HFFc6 (cell line): ENCODE data around the gene TSPAN18. TPM values are rescaled to one million over a fixed set of nuclear protein-coding genes. Genes with fewer than 3 reads are reported as not detected.

Experiments used
- DNase-seq: peaks from one replicate; pipeline ENCODE4 v3.0.0-alpha.2; 2018
- H3K27ac Mint-ChIP-seq: 2 replicates; pipeline ENCODE4 v1.8.0; 2020; ENCODE audit warnings: mild to moderate bottlenecking, mixed read lengths
- H3K27me3 Mint-ChIP-seq: 2 replicates; pipeline ENCODE4 v1.8.0; 2021; ENCODE audit warnings: mild to moderate bottlenecking, moderate library complexity, mixed read lengths; ENCODE audit not compliant: insufficient read depth
- H3K36me3 Mint-ChIP-seq: 2 replicates; pipeline ENCODE4 v1.8.0; 2021; ENCODE audit warnings: low read depth, mixed read lengths
- H3K4me1 Mint-ChIP-seq: 2 replicates; pipeline ENCODE4 v1.8.0; 2020; ENCODE audit warnings: low read depth, mixed read lengths
- H3K4me3 Mint-ChIP-seq: 2 replicates; pipeline ENCODE4 v1.8.0; 2020; ENCODE audit warnings: mild to moderate bottlenecking, moderate library complexity, mixed read lengths
- H3K9me3 Mint-ChIP-seq: 2 replicates; pipeline ENCODE4 v1.8.0; 2020; ENCODE audit warnings: mild to moderate bottlenecking, mixed read lengths
- total RNA-seq, 6 experiments: library from RNA; stranded (reverse); fragmentation: NEBNext Ultra II Directional; extraction: Animal tissue kit (Norgen Biotek cat#: 25700); gene quantifications; 2 replicates in 1 of 6; 3 replicates in 5 of 6; pipeline ENCODE4 v1.2.3, GENCODE V29; 2021
- TF ChIP-seq, protein P1 (sequence below): fragments of 200-600 bp; sonication (generic); IDR thresholded peaks from 2 replicates; pipeline ENCODE4 v1.5.0; 2021; ENCODE audit warnings: antibody characterized with exemption, mild to moderate bottlenecking

The TSPAN18 gene
- total RNA-seq, 6 experiments from 2014 or later: 0.09 TPM; not detected in 5

DNA sequence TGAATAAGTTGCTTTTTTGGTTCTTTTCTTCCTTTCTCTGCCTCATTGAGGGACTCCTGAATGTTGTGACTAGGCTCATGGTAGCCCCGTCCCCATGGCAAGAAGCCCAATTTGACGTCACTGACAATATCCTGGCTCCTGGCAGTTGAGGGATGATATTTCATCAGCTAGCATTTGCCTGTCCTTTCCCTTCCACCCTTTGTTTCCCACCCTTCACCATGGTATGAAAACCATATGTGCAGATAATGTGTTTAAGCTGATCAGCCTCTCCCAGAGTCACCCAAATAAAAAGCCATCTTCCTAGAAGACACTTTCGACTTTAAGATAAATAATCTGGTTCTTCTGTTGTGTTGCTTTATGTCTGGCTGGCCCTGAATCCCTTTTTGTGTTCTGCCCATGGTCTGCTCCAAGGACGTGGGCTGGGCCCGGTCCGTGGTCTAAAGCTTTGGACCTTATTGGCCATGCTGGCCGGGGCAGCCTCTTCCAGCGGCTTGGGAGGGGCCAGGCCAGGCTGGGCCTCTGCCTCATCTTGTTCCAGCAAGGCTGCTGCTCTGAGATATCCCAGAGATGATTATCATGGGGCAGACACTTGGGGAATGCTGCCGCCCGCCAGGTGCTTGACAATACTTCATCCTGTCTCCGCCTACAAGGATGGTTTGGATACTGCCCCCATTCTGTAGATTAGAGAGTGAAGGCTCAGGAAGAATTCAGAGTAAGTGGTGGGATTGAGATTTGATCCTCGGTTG, 5.1 kb downstream of the TSPAN18 start:
- Mint-ChIP-seq H3K36me3 (no peaks in the 10 kb centered on the region), H3K27me3 (peaks cover 52% of the 10 kb centered on the region), H3K4me1 (peaks cover 6% of the 10 kb centered on the region; the same call in 1 of the 2 replicates), H3K4me3 (no peak overlapping the region), H3K27ac (no peak overlapping the region), H3K9me3 (no peaks in the 10 kb centered on the region)
- TF ChIP-seq, protein P1, sequence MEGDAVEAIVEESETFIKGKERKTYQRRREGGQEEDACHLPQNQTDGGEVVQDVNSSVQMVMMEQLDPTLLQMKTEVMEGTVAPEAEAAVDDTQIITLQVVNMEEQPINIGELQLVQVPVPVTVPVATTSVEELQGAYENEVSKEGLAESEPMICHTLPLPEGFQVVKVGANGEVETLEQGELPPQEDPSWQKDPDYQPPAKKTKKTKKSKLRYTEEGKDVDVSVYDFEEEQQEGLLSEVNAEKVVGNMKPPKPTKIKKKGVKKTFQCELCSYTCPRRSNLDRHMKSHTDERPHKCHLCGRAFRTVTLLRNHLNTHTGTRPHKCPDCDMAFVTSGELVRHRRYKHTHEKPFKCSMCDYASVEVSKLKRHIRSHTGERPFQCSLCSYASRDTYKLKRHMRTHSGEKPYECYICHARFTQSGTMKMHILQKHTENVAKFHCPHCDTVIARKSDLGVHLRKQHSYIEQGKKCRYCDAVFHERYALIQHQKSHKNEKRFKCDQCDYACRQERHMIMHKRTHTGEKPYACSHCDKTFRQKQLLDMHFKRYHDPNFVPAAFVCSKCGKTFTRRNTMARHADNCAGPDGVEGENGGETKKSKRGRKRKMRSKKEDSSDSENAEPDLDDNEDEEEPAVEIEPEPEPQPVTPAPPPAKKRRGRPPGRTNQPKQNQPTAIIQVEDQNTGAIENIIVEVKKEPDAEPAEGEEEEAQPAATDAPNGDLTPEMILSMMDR: no peak
- no peak for DNase-seq

DNA sequence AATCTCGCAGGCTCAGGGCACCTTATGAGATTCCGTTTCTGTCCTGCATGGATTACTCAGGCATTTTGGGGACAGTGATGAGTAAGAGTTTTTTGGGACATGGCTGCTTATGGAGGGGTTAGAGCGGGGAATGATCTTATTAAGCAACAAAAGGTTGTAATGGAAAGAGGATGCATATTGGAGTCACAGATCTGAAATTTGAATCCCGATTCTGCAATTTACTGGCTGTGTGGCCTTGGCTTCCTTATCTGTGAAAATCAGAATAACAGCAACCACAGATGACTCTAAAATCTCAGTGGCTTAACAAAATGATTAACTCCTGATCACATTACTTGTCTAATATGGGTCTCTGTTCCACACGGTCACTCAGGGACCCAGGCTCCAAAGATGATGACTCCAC, 5.8 kb downstream of the TSPAN18 start:
- Mint-ChIP-seq H3K9me3 (no peaks in the 10 kb centered on the region), H3K27me3 (peaks cover 54% of the 10 kb centered on the region), H3K27ac (no peak overlapping the region), H3K36me3 (no peaks in the 10 kb centered on the region), H3K4me3 (no peak overlapping the region), H3K4me1 (peaks cover 6% of the 10 kb centered on the region; the same call in 1 of the 2 replicates)
- TF ChIP-seq, protein P1: no peak
- no peak for DNase-seq

DNA sequence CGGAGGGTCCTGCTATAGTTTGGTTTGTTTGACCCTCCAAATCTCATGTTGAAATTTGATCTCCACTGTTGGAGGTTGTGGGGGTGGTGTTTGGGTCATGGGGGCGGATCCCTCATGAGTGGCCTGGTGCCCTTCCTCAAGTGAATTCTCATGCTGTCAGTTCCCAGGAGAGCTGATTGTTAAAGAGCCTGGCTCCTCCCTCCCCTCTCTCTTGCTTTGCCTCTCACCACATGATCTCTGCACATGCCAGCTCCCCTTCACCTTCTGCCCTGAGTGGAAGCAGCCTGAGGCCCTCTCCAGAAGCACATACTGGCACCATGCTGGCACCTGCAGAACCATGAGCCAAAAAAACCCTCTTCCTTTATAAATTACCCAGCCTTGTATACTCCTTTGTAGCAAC, 7.1 kb downstream of the TSPAN18 start:
- Mint-ChIP-seq H3K27me3 (peaks cover 58% of the 10 kb centered on the region), H3K9me3 (no peaks in the 10 kb centered on the region), H3K27ac (no peak overlapping the region), H3K36me3 (no peaks in the 10 kb centered on the region), H3K4me3 (no peak overlapping the region), H3K4me1 (no peaks in the 10 kb centered on the region)
- DNase-seq: no peak
- TF ChIP-seq, protein P1: no peak

DNA sequence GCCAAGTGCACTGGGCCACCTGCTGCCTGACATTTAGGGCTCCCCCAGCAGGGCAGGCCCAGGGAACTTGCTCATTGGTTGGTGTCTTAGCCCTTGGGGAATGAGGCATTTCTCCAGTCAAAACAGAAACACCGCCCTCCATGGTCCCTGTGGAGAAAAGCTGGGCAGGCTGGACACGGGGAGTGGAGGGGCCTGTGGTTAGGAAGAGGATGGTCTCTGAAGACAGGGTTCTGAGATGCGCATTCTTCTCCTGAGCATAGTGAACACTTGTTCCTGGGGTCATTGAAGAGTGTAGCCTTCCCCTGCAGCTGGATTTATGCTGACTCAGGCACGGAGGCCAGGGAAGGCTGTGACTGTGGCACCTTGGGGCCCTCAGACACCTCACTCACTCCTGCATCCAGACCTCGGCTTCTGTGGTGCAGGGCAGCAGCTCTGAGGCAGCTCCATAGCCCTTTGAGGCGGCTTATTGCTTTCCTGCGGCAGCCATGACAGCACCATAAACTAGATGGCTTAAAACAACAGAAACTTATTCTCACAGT, 8.2 kb downstream of the TSPAN18 start:
- TF ChIP-seq, protein P1: no peak
- Mint-ChIP-seq H3K4me3 (no peak overlapping the region), H3K27me3 (peaks cover 57% of the 10 kb centered on the region), H3K36me3 (no peaks in the 10 kb centered on the region), H3K4me1 (no peaks in the 10 kb centered on the region), H3K27ac (no peak overlapping the region), H3K9me3 (no peaks in the 10 kb centered on the region)
- DNase-seq: no peak

DNA sequence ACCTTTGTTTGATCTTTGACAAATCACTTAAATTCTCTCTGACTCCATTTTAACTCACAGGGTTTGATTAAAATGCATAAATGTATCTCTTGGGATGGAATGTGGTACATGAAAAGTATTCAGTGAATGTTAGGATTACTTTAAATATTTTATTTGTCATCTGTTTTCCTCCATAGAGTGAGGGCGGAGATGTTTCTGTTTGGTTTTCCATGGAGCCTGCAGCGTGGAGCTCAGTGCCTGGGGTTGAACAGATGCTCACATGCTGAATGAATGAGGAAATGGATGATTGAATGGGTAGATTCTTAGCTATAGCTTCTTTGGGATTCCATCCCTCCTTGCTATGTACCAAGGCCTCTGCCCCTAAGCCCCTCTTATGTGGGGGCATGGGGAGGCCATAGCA, 10.0 kb downstream of the TSPAN18 start:
- no peaks in the 10 kb centered on the region for H3K36me3 Mint-ChIP-seq
- no peaks in the 10 kb centered on the region for H3K9me3 Mint-ChIP-seq
- DNase-seq: no peak
- TF ChIP-seq, protein P1: no peak
- no peak overlapping the region for H3K4me3 Mint-ChIP-seq
- H3K27ac Mint-ChIP-seq: no peak overlapping the region
- H3K27me3 Mint-ChIP-seq: peaks cover 63% of the 10 kb centered on the region
- H3K4me1 Mint-ChIP-seq: no peaks in the 10 kb centered on the region
